H9 (cell line): ENCODE measurements around the gene PPL. TPM values are rescaled to one million over a fixed set of nuclear protein-coding genes. Genes with fewer than 3 reads are reported as not detected.

ENCODE experiments used
- DNase-seq: peaks from one replicate; pipeline ENCODE4 v3.0.0-alpha.2; 2017
- H2AFZ ChIP-seq: one replicate; pipeline ENCODE4 v1.6.1; 2013; ENCODE audit warnings: mild to moderate bottlenecking, low read length, control low read depth, moderate library complexity
- H2AK5ac ChIP-seq: 2 replicates; pipeline ENCODE4 v1.6.1; 2013; ENCODE audit warnings: low read length, control low read depth, mixed read lengths; ENCODE audit not compliant: insufficient read length
- H2BK120ac ChIP-seq: one replicate; pipeline ENCODE4 v1.6.1; 2013; ENCODE audit warnings: low read depth, mild to moderate bottlenecking, low read length, control low read depth, inconsistent platforms; ENCODE audit not compliant: poor library complexity, severe bottlenecking
- H2BK12ac ChIP-seq: 2 replicates; pipeline ENCODE4 v1.6.1; 2013; ENCODE audit warnings: low read length, control low read depth, mixed read lengths, low read depth; ENCODE audit not compliant: insufficient read length
- H2BK15ac ChIP-seq: 2 replicates; pipeline ENCODE4 v1.6.1; 2013; ENCODE audit warnings: low read depth, low read length, control low read depth
- H2BK20ac ChIP-seq: one replicate; pipeline ENCODE4 v1.6.1; 2013; ENCODE audit warnings: low read depth, mild to moderate bottlenecking, low read length, control low read depth, inconsistent platforms; ENCODE audit not compliant: poor library complexity, severe bottlenecking
- H2BK5ac ChIP-seq: 2 replicates; pipeline ENCODE4 v1.6.1; 2013; ENCODE audit warnings: low read length, control low read depth, mixed read lengths; ENCODE audit not compliant: insufficient read length
- H3K14ac ChIP-seq: 2 replicates; pipeline ENCODE4 v1.6.1; 2013; ENCODE audit warnings: low read length, control low read depth; ENCODE audit not compliant: insufficient read depth
- H3K18ac ChIP-seq: 2 replicates; pipeline ENCODE4 v1.6.1; 2013; ENCODE audit warnings: low read depth, mild to moderate bottlenecking, mixed read lengths, low read length, control low read depth; ENCODE audit not compliant: insufficient read length
- H3K23ac ChIP-seq: 2 replicates; pipeline ENCODE4 v1.6.1; 2013; ENCODE audit warnings: low read length, control low read depth, mixed read lengths, low read depth; ENCODE audit not compliant: insufficient read length
- H3K23me2 ChIP-seq: 2 replicates; pipeline ENCODE4 v1.6.1; 2013; ENCODE audit warnings: low read depth, mild to moderate bottlenecking, mixed read lengths, low read length, control low read depth; ENCODE audit not compliant: insufficient read length, poor library complexity, severe bottlenecking
- H3K27ac ChIP-seq: 2 replicates; pipeline ENCODE4 v1.5.1; 2013; ENCODE audit warnings: low read length, control low read depth, mixed read lengths, low read depth; ENCODE audit not compliant: insufficient read length
- H3K27me3 ChIP-seq: 2 replicates; pipeline ENCODE4 v1.6.1; 2013; ENCODE audit warnings: low read length, control low read depth, inconsistent platforms; ENCODE audit not compliant: insufficient read depth
- H3K4ac ChIP-seq: 2 replicates; pipeline ENCODE4 v1.6.1; 2013; ENCODE audit warnings: low read depth, mild to moderate bottlenecking, control low read depth, inconsistent platforms, low read length, moderate library complexity
- H3K4me1 ChIP-seq: 2 replicates; pipeline ENCODE4 v1.6.1; 2013; ENCODE audit warnings: low read length, control low read depth, inconsistent platforms; ENCODE audit not compliant: insufficient read depth
- H3K4me2 ChIP-seq: 2 replicates; pipeline ENCODE4 v1.6.1; 2013; ENCODE audit warnings: low read length, control low read depth, mixed read lengths; ENCODE audit not compliant: insufficient read length, insufficient read depth
- H3K56ac ChIP-seq: 2 replicates; pipeline ENCODE4 v1.6.1; 2013; ENCODE audit warnings: low read depth, mild to moderate bottlenecking, mixed read lengths, low read length, control low read depth; ENCODE audit not compliant: insufficient read length
- H3K79me1 ChIP-seq: 2 replicates; pipeline ENCODE4 v1.6.1; 2013; ENCODE audit warnings: low read depth, mild to moderate bottlenecking, moderate library complexity, low read length, control low read depth, inconsistent platforms; ENCODE audit not compliant: insufficient read depth, poor library complexity, severe bottlenecking
- H3K79me2 ChIP-seq: 2 replicates; pipeline ENCODE4 v1.6.1; 2013; ENCODE audit warnings: low read length, control low read depth, inconsistent platforms; ENCODE audit not compliant: insufficient read depth
- H3K9ac ChIP-seq: 2 replicates; pipeline ENCODE4 v1.6.1; 2013; ENCODE audit warnings: low read length, control low read depth, mixed read lengths; ENCODE audit not compliant: insufficient read length; ENCODE audit errors: extremely low read depth
- H3K9me3 ChIP-seq: one replicate; pipeline ENCODE4 v1.6.1; 2013; ENCODE audit warnings: low read depth, low read length, inconsistent platforms; ENCODE audit not compliant: control insufficient read depth
- H3T11ph ChIP-seq: one replicate; pipeline ENCODE4 v1.6.1; 2013; ENCODE audit warnings: mild to moderate bottlenecking, low read length, control low read depth, inconsistent platforms
- H4K20me1 ChIP-seq: one replicate; pipeline ENCODE4 v1.6.1; 2013; ENCODE audit not compliant: control insufficient read depth, insufficient read length, insufficient read depth
- H4K5ac ChIP-seq: 2 replicates; pipeline ENCODE4 v1.6.1; 2013; ENCODE audit warnings: low read depth, mild to moderate bottlenecking, mixed read lengths, low read length, control low read depth; ENCODE audit not compliant: insufficient read length
- H4K8ac ChIP-seq: replicated peaks from 2 replicates; pipeline ENCODE4 v1.6.1; 2013; ENCODE audit warnings: low read length, control low read depth, mixed read lengths, low read depth; ENCODE audit not compliant: insufficient read length
- H4K91ac ChIP-seq: 2 replicates; pipeline ENCODE4 v1.6.1; 2013; ENCODE audit warnings: low read depth, mild to moderate bottlenecking, moderate library complexity, mixed read lengths, low read length, control low read depth; ENCODE audit not compliant: insufficient read length
- H3K27ac Mint-ChIP-seq, 3 experiments: 2 replicates in 2 of 3; 3 replicates in 1 of 3; pipeline ENCODE4 v1.8.0; 2020 to 2021; ENCODE audit warnings: mixed read lengths in 3 of 3, mild to moderate bottlenecking in 1 of 3, moderate library complexity in 1 of 3
- H3K27me3 Mint-ChIP-seq: 2 replicates; pipeline ENCODE4 v1.8.0; 2021; ENCODE audit warnings: low read depth, mild to moderate bottlenecking, moderate library complexity, mixed read lengths
- H3K36me3 Mint-ChIP-seq, 3 experiments: 2 replicates in 2 of 3; 3 replicates in 1 of 3; pipeline ENCODE4 v1.8.0; 2020 to 2021; ENCODE audit warnings: low read depth in 3 of 3, mixed read lengths in 3 of 3; ENCODE audit not compliant: insufficient read depth in 1 of 3
- H3K4me1 Mint-ChIP-seq, 2 experiments: 2 replicates each; pipeline ENCODE4 v1.8.0; 2020; ENCODE audit warnings: mixed read lengths in 2 of 2
- H3K4me3 Mint-ChIP-seq, 2 experiments: 2 replicates in 1 of 2; 3 replicates in 1 of 2; pipeline ENCODE4 v1.8.0; 2020 to 2021; ENCODE audit warnings: mild to moderate bottlenecking in 2 of 2, mixed read lengths in 2 of 2, moderate library complexity in 1 of 2
- H3K9me3 Mint-ChIP-seq, 2 experiments: 2 replicates in 1 of 2; 3 replicates in 1 of 2; pipeline ENCODE4 v1.8.0; 2020; ENCODE audit warnings: mild to moderate bottlenecking in 2 of 2, mixed read lengths in 2 of 2, moderate library complexity in 1 of 2
- WGBS: extraction: QIAGEN DNeasy Blood & Tissue Kit; methylation state at CpG from one replicate; pipeline ENCODE4 v1.1.7; 2013; ENCODE audit warnings: missing lambda C conversion rate, low lambda C conversion rate, mixed read lengths; ENCODE audit not compliant: insufficient read length; ENCODE audit errors: extremely low coverage; 5-methylcytosine and 5-hydroxymethylcytosine counted together
- total RNA-seq: library from RNA; stranded (reverse); gene quantifications from 2 replicates; pipeline ENCODE4 v1.2.1, GENCODE V29; 2021
- TF ChIP-seq, protein P1 (sequence below): fragments of 200-600 bp; sonication (generic); conservative IDR thresholded peaks from 3 replicates; pipeline ENCODE4 v1.8.0; 2021; ENCODE audit warnings: antibody characterized with exemption, mild to moderate bottlenecking

Gene PPL
- total RNA-seq, 1 experiment from 2014 or later, result 29.2 TPM

DNA sequence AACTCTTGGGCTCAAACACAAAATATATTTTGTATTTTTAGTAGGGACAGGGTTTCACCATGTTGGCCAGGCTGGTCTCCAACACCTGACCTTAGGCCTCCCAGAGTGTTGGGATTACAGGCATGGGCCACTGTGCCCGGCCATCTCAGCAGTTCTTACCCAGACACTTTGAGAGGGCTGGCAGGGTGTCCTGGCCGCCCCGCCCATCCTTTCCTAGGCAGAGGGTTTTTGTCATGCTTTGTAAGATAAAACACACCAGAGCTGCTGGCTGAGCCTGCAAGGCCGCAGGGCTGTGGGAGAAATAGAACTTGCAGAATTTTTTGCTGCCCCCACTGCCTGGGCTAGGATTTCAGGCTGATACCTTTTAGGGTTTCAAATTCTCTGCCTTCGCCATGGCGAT is 8.7 kb downstream of the PPL start:
- Mint-ChIP-seq H3K27me3 (no peaks in the 10 kb centered on the region; the same call in 1 of the 2 replicates), H3K9me3 (peaks cover 8 to 9% of the 10 kb centered on the region in 2 experiments), H3K4me1 (peaks cover 21 to 25% of the 10 kb centered on the region in 2 experiments), H3K27ac (no peak overlapping the region), H3K4me3 (no peak overlapping the region), H3K36me3 (peaks cover 6 to 32% (median 21%) of the 10 kb centered on the region in 3 experiments)
- H4K20me1 ChIP-seq, result no peaks in the 10 kb centered on the region
- H2BK120ac ChIP-seq, result no peak overlapping the region
- no CpG with 5 or more reads among the region's 6 CpGs for WGBS
- no peaks in the 10 kb centered on the region for H3K23me2 ChIP-seq
- H3T11ph ChIP-seq, result no peak overlapping the region
- no peaks in the 10 kb centered on the region for H3K79me2 ChIP-seq
- H3K14ac ChIP-seq, result no peak overlapping the region
- H3K18ac ChIP-seq, result no peak overlapping the region
- H3K4me2 ChIP-seq, result no peak overlapping the region
- H3K4ac ChIP-seq, result no peak overlapping the region
- no peak overlapping the region for H3K56ac ChIP-seq
- H4K8ac ChIP-seq, result no peak overlapping the region
- TF ChIP-seq, protein P1, sequence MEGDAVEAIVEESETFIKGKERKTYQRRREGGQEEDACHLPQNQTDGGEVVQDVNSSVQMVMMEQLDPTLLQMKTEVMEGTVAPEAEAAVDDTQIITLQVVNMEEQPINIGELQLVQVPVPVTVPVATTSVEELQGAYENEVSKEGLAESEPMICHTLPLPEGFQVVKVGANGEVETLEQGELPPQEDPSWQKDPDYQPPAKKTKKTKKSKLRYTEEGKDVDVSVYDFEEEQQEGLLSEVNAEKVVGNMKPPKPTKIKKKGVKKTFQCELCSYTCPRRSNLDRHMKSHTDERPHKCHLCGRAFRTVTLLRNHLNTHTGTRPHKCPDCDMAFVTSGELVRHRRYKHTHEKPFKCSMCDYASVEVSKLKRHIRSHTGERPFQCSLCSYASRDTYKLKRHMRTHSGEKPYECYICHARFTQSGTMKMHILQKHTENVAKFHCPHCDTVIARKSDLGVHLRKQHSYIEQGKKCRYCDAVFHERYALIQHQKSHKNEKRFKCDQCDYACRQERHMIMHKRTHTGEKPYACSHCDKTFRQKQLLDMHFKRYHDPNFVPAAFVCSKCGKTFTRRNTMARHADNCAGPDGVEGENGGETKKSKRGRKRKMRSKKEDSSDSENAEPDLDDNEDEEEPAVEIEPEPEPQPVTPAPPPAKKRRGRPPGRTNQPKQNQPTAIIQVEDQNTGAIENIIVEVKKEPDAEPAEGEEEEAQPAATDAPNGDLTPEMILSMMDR, result no peak
- H2BK5ac ChIP-seq, result no peak overlapping the region
- H3K9ac ChIP-seq, result no peak overlapping the region
- H3K9me3 ChIP-seq, result no peaks in the 10 kb centered on the region
- no peak overlapping the region for H2AFZ ChIP-seq
- no peak overlapping the region for H2BK12ac ChIP-seq
- no peak overlapping the region for H3K27ac ChIP-seq
- no peak overlapping the region for H2AK5ac ChIP-seq
- no peak overlapping the region for H4K91ac ChIP-seq
- H3K27me3 ChIP-seq, result no peaks in the 10 kb centered on the region
- H3K23ac ChIP-seq, result no peak overlapping the region
- peaks cover 6% of the 10 kb centered on the region for H3K4me1 ChIP-seq
- no peak overlapping the region for H4K5ac ChIP-seq
- H3K79me1 ChIP-seq, result no peaks in the 10 kb centered on the region
- H2BK15ac ChIP-seq, result no peak overlapping the region
- no peak for DNase-seq
- H2BK20ac ChIP-seq, result no peak overlapping the region
